ENCODE results near the gene VPS37B.
"Not testable (repeated sequence)": the region's sequence is repeated elsewhere in the genome, so short reads cannot be mapped to it uniquely, and the experiment has no call there.

Gene VPS37B

DNA sequence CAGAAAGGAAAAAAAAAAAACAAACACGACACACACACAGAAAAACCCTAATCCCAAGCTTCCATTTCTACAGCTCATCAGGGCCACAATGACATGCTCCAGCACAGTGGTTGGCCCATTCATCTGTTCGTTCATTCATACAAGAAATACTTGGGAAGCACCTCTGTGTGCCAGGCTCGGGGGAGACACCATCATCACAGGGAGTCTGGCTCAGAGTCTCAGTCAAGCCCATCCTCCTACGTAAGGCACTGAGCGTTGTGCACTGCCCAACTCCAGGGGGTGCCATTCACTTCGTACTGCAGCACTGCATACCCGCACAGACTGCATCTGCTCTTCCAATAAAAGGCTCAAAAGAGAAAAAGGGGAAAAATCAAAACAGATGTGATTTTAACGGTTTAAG, 15.3 kb downstream of the VPS37B start:
- DNase-seq, result peak; percentile 39

DNA sequence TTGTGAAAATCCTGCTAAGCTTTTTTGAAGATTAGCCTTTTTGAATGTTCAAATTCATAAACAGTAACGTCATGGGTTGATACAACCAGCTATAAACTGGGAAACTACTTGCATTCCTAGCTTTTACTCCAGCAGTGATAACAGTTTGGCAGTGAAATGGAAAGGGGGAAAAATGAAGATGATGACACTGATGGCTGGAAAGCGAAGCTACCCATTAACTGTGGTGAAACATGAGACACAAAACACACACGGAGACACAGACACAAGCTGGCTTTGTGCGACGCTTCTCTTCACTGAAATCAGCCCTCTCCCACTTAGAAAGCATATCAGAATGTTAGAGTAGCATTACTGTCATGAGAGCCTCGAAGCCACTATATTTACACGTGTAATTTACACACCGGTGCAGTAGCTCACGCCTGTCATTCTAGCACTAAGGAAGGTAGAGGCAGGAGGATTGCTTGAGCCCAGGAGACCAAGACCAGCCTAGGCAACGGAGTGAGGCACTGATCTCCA, 15.7 kb downstream of the VPS37B start:
- DNase-seq, result peak; percentile 21

DNA sequence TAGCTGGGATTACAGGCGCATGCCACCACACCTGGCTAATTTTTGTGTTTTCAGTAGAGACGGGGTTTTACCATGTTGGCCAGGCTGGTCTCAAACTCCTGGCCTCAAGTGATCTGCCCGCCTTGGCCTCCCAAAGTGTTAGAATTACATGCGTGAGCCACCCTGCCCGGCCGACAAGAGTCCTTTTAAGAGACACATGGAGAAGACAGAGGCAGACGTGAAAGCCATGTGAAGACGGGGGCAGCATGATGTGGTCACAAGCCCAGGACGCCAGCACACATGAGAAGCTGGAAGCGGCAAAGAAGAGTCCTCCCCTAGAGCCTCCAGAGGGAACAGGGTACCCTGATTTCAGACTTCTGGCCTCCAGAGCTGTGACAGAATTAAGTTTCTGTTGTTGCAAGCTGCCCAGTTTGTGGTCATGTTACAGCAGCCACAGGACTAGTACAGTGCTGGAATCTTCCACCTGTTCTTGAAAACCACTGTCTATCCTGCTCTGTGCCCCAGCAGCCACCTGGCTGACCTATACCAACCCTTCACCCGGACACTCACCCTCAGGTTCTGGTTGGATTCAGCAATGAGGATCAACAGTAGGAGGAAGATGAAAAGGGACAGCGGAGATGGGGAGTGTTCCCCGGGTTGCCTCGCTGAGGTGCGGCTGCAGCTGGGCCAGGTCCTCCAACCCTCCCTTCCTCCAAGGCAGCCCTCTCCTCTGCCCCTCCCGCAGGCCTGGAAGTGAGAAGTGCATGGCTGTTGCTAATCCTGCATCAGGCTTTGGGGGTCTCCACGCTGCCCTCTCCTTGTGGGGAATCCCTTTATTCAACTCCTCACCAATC, 16.9 kb downstream of the VPS37B start:
- DNase-seq, result peak; percentile 14

- DNase-seq, result peak; percentile 44
These were observed 19.2 kb downstream of the VPS37B start for GRCh38 chr12:122876731-122877130.

DNA sequence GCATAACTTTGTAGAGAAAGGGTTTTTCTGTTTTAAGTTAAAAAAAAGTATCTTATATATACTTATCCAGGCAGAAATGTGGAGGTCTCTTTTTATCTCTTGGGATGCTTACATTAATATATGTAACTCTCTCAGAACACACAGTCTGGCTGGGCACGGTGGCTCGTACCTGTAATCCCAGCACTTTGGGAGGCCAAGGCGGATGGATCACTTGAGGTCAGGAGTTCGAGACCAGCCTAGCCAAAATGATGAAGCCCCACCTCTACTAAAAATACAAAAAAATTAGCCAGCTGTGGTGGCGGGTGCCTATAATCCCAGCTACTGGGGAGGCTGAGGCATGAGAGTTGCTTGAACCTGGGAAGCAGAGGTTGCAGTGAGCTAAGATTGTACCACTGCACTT, 19.6 kb downstream of the VPS37B start:
- DNase-seq, result not testable (repeated sequence)

DNA sequence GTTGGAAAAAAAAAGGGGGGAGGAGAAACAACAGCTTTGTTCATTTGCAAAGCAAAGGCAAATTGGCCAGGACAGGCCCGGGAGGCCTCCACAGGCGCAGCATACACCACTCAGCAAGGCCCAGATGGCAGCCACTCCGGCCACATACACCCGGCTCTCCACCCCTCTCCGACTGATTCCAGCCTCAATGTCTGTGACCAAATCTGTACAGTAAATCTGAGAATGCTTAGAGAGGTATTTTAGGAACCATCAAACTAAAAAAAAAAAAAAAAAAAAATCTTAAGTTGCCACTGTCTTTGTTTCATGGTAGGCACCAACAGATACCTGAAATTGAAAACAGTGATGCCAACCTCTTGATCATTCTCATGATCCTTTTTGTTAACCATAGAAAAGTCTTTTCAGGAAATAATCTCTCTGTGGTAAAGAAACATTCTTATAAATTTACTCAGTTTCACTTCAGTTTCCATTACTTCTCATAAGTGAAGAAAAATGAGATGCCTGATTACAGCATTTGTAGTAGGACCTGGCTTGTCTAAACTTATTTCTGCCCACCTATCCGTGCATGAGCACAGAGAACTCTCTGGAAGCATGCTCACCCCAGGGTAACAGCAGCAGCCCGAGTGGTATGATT, 20.2 kb downstream of the VPS37B start:
- DNase-seq, result peak; percentile 19

DNA sequence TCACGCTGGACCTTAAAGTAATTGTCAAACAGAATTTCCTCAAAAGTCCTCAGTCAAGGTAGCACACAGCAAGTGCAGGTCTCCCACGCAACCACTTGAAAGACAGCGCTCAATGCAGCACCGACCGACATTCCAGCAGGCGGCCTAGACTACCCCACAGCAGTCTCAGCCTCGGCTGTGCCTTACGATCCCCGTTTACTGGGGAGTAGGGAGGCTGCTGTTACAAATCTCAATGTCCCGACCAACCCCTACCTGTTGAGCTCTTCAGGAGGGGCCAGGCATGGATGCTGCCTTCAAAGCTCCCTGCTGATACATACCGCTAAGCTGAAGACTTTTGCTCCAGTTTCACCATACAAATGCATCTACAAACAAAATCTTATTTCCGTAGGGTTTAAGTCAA, 21.8 kb downstream of the VPS37B start:
- DNase-seq, result no peak

DNA sequence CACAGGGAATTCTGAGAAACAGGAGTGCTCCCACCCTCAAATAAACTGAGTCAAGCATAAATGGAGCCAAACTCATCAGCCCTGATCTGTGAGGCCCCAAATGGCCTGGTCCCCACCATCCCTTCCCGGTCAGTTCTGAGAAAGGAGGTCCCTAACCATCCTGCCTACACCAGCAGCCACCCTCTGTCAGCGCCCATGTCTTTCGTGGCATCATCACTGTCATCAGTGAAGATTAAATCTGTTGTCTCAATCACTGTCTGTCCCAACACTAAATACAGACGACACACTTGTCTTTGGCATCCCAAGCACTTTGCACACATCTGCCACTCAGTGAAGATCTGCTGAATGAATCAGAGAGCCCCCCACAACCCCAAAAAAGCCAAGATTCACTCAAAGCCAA, 22.4 kb downstream of the VPS37B start:
- DNase-seq, result no peak

GRCh38 chr12:122872815-122873361, 23.0 kb downstream of the VPS37B start:
- DNase-seq, result peak; percentile 15

GRCh38 chr12:122871851-122872780, 23.8 kb downstream of the VPS37B start:
- peak; percentile 74 for DNase-seq

DNA sequence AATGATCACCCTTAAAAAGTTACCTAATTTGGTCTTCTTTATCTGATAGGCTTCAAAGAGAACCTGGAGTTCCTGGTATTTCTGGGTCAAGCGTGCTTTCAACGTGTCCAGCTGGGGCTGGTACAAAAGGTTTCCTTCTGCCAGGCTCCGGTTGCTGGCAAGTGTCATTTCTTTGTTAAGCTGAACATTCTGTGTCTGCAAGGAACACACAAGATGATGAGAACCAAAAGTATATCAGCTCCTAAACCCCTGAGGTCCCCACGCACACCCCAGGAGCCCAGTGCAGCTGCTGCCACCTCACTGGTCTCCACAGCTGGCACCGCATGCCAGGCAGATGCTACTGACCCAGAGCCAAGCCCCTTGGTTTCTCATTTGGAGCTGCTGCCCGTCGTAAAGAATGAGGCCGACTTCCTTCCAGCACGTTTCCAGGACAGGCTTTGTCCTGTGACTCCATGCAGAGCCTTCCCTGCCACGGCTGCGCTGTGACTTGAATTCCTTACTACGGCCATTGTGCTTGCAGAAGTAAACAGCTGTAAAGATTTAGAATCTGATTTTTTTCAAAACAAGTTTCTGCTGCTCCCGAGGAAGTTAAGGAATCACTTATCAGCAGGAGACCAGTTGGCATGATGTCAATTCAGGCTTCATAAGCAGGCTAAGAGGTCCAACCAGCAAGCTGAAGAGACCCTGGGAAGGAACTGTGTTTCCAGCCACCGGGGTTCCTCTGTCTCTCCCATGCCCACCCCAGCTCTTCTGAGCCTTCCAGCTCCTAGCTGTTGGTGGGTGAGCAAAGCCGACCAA, 24.9 kb downstream of the VPS37B start:
- DNase-seq, result peak; percentile 53

DNA sequence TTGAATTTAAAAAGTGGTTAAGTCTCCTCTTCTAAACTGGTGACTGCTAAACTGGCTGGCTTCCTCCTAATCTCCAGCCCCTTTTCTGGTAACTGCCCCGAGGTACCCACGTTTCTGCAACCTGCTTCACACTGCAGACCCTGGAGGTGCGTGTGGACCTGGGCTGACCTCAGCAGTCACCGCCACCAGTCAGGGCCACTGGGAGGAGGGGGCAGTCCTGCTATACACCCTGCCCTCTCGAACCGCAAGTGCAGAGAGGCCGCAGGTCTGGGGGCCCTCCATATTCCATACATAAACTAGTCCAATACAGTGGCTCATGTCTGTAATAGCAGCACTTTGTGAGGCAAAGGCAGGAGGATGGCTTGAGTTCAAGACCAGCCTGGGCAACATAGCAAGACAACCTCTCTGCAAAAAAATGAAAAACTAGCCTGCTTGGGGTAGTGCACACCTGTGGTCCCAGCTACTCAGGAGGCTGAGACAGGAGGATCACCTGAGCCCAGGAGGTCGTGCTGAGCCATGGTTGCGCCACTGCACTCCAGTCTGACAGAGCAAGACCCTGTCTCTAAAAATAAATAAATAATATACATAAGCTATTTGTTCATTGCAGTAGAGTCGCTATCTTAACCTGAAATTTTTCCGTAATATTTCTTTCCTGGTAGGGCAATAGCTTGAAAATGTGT, 25.6 kb downstream of the VPS37B start:
- DNase-seq, result no peak

- DNase-seq, result no peak
These were observed 26.5 kb downstream of the VPS37B start for GRCh38 chr12:122869207-122869973.

DNA sequence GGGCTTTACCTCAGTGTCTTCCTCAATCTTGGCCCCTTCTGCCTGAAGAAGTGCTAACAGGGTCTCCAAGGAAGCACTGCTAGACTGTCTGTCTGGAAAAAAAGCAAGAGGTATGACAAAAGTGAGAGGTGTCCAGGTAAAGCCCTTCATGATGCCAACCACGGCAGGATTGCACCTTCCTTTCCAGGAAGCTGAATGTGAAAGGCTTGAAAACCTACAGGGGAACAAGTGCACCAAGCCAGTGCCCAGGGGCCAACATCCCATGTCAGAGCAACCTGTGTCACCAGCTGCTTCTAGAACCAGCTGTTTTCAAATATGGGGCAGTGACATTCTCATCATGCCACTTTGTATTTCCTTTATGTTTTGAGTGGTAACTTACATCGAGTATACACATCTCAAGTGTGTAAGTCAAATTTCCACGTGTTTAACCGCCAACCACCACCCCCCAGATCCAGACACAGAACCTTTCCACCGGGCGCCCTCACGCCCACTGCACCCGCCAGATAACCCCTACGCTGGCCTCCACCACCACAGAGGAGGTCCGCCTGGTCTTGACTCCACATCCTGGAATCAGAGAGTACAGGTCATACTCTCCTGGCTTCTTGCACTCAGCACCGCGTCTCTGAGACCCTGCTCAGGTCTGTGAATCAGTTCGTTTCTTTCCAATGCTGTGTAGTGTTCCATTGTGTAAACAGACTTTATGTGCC, 27.3 kb downstream of the VPS37B start:
- no peak for DNase-seq

DNA sequence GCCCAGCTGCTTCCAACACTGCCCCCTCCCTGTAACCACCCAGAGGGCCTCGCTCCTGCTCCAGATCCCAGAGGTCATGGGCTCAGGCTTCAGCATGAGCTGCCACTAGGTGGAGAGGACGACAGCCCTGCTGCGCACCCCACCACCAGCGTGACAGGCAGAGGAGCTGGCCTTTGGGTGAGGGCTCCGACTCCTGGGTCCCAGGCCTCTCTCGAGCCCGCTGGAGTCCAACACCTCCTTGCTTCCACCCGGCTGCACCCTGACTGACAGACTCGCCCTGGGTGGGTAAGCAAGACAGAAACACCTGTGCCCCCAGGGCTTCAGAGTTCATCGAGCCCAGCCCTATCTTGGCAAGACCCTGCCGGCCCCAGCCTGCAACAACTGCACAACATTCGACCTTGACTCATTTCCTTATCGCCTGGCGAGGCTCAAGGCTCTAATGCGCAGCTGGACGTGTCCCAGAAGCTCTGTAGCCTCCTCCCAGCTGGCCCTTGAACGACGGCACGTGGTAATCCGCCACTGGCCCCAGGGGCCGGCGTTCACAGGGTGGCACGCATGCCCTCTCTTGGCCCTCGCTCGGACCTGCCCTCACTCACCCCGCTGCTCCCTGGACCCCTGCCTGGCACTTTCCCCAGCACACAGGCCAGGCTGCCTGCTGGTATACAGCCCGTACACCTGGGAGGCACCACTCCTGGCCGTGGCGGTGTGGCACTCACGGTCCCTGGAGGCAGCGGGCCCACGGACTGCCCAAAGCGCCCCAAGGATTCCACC, 28.0 kb downstream of the VPS37B start:
- DNase-seq, result peak; percentile 26

- peak; percentile 20 for DNase-seq
These were observed 28.8 kb downstream of the VPS37B start for GRCh38 chr12:122866950-122867607.

- DNase-seq, result no peak
These were observed 29.5 kb downstream of the VPS37B start for GRCh38 chr12:122866379-122866778.
